GM19328 (cell line): ENCODE measurements around the gene MTHFD1.

Experiments used
- ATAC-seq: cut with Tn5 transposase; IDR thresholded peaks from one replicate; pipeline ENCODE4 v1.9.1; 2021; ENCODE audit warnings: mild to moderate bottlenecking, moderate library complexity; ENCODE audit not compliant: unreplicated experiment

Gene MTHFD1

GRCh38 chr14:64405295-64405694 is 17.1 kb downstream of the MTHFD1 start:
- no peak for ATAC-seq

GRCh38 chr14:64407329-64407728 is 19.2 kb downstream of the MTHFD1 start:
- ATAC-seq, result no peak

- no peak for ATAC-seq
Observed at GRCh38 chr14:64409126-64409920, 21.2 kb downstream of the MTHFD1 start.

GRCh38 chr14:64410084-64410774 is 22.1 kb downstream of the MTHFD1 start:
- no peak for ATAC-seq

- ATAC-seq, result no peak
Observed at GRCh38 chr14:64411001-64411400, 22.8 kb downstream of the MTHFD1 start.

DNA sequence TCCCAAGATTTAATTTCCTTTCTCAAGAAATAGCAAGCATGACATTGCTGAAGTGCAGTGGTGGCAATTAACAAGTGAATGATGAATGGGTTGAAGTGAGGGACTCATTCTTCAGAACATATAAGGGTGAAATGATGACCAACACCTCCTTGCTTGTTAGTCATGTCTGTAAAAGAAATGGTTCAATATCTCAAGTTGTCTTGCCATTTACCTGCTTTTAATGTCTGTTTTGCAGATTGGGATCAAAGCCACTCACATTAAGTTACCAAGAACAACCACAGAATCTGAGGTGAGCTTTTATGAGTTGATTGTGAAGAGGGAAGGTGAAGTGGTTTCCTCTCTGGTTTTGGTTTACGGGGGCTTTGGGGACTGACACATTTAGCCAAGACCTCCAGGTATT is 24.1 kb downstream of the MTHFD1 start:
- ATAC-seq, result no peak

DNA sequence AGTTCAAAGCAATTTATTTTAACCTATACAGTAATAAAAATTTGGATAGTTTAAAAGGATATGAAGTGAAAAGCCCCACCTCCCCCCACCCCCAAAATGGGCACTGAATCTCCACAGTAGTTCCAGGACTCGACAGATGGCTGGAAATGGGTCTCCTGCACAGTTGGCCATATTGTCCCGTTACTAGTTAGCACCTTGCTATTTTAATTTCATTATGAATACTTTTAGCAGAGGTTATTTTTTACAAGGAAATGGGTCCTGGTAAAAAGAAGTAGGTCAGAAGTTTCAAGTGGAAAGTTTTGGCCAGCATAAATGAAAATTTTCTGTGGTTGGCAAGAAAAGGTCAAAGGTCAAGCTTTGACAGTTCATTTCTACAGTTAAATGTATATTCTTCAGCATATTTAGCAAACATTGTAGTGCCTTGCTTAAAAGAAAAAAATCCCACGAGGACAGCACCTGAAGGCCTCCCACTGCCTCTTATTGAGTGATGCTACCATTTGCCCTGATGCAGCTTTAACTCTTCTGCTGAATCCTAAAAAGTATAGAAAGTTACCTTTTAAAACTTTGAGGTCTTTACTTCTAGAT is 28.3 kb downstream of the MTHFD1 start:
- no peak for ATAC-seq

- no peak for ATAC-seq
Observed at GRCh38 chr14:64417055-64417770, 29.1 kb downstream of the MTHFD1 start.

DNA sequence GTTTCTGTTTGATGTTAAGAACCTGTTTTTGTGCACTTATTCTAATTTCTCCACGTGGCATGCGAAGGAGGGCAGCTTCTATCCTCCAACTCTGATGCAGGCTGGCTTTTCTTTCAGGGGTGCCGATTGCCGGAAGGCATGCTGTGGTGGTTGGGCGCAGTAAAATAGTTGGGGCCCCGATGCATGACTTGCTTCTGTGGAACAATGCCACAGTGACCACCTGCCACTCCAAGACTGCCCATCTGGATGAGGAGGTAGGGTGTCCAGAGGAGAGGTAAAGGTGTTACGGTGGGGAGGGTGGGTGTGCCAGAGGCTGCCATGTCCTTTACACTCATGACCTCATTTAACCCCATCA is 29.6 kb downstream of the MTHFD1 start:
- no peak for ATAC-seq

DNA sequence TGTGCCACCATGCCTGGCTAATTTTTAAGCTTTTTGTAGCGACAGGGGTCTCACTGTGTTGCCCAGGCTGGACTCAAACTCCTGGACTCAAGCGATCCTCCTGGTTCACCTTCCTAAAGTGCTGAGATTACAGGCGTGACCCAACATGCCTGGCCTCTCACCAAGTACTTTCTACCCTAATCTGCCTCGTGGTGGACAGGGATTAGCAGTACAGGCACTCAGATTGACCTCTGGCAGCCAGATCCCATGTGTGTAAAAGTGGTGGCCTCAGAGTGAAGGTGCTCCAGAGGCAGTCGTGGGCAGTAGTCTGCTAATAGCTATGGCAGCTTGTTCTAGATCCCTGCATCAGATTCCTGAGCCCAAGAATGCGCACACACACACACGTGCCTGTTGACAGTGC is 30.9 kb downstream of the MTHFD1 start:
- no peak for ATAC-seq

GRCh38 chr14:64421166-64421565 is 33.0 kb downstream of the MTHFD1 start:
- no peak for ATAC-seq

DNA sequence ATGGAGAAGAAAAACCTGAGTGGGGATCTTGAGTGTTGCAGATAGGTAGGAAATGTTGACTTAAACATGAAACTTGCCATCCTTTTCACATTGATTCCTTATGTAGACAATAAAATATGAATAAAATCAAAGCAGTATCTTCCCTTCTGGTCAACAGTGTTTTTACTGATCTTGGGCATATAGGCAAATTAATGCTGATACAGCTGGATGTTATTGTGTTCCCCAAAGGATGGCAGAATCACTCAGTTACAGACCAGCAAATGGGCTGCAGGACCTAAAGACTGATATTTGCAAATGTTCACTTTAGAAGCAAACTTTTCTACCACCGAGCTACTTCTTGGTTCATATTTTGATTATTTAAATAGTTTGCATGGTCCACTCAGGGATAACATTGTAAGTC is 33.9 kb downstream of the MTHFD1 start:
- ATAC-seq, result no peak

DNA sequence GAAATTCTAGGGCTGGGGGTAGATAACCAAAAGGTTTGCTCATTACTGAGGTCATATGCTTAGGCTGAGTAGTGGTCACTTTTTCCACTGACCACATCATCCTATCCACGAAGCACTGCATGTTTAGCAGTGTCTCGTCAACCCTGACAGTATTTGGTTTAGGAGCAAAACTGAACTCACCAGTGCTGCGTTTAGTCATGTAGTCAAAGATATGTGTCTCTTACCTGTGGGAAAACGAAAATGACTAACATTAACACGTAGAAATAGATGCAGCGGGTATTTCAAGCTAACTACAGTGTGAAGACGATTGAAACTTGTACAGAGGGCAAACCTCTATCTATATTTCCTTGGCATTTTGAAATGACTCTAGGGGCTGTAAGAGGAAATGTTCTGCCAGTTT is 34.6 kb downstream of the MTHFD1 start:
- ATAC-seq, result no peak

DNA sequence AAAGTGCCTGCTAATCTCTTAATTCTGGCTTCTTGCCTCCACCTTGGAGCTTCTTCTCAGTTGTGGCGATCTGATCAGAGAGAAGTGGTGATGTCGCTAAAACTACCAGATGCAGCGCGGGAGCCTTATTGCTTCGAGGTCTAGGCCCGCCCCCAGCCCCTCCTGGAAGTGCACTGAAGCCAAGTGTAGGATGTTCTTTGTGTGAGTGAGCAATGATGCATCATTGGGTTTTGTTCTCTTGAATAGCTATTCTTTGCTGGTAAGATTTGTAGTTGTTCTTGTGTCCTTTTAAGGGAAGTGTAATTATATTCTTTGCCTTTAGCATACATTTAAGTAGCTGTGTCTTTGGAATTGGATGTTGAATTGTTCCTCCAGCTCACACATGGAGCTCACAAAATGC is 35.8 kb downstream of the MTHFD1 start:
- no peak for ATAC-seq

DNA sequence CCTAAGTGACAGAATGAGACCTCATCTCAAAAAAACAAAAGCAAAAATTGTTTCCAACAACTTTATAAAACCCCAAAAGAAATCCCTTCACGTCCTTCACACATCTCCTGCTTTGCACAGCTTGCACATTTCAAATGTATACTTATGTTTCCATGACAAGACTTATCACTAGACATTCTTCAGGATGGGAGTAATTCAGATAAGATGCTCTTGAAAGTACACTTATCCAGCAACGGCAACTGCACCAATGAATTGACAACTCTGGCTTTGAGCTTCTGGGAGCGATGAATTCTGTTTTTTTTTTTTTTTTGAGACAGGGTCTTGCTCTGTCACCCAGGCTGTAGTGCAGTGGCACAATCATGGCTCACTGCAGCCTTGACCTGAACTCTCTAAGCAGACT is 46.4 kb downstream of the MTHFD1 start:
- ATAC-seq, result no peak

DNA sequence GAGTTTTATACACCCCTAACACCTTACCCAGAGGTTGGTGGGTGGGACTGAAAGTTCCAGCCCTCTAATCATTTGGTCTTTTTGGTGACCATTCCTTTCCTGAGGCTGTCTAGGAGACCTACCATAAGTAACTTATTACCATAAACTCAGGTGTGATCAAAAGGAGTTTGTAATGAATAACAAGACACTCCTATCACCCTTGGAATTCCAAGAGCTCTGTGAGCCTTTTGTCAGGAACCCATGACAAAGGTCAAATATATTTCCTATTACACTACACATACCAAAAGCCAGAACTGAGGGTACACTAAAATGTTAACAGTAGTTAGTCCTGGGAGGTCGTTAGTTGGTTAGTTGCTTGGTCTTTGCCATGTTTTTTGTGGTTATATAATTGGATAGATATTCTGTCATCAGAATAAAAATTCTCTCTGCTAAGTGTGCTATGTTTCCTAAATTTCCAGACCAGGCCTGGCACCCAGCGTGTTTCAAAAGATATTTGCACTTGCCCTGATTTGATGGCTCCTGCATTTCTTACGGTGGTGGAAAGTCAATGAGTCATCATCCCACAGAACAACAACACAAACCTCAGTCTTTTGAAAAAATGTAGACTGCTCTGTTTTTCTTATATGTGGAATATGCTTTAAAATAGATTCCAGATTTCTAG is 50.2 kb downstream of the MTHFD1 start:
- ATAC-seq, result no peak

DNA sequence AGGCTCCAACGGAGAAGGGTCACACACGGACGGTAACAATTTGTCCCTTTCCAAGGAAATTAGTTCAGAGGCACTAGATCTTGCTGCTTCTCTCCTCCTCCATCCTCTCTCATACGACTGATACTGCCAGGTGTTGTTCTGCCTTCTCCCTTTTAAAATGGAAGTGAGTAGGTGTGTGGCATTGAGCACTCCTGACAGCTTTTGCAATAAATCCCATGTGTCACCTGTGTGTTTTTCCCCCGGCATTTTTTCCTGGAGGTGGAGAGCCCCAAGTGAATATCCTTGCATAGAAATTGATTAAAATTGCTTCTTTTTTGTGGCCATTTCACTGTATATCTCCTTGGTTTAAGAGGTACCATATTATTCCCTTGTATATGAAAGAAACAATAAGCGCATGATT is 51.0 kb downstream of the MTHFD1 start:
- ATAC-seq, result no peak

- no peak for ATAC-seq
Observed at GRCh38 chr14:64440494-64440893, 52.3 kb downstream of the MTHFD1 start.

- no peak for ATAC-seq
Observed at GRCh38 chr14:64442300-64442988, 54.3 kb downstream of the MTHFD1 start.

DNA sequence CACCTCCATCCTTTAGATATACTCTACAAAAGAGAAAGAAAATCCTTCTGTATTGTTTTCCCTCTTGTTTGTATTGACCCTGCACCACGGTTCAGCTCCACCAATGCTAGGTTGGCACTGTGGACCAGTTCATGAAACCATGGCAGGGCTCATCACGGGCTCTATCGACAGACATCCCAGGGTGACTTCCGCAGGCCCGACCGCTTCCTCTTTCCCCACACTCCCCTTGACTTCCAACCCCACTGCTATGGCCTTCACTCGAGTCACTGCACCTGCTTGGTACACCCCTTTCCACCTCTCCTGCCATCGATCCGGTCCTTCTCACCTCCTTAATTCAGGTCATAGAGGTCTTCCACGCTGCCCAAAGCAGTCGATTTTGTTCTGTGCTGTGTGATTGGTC is 56.0 kb downstream of the MTHFD1 start:
- no peak for ATAC-seq
